HG03439 (cell line): ENCODE results near the gene UGT2B15.
"Not testable (repeated sequence)": the region's sequence is repeated elsewhere in the genome, so short reads cannot be mapped to it uniquely, and the experiment has no call there.

Source experiments
- ATAC-seq: cut with Tn5 transposase; IDR thresholded peaks from one replicate; pipeline ENCODE4 v1.9.1; 2021; ENCODE audit warnings: mild to moderate bottlenecking, moderate library complexity; ENCODE audit not compliant: unreplicated experiment

UGT2B15 gene

GRCh38 chr4:68656445-68656973 is 13.9 kb downstream of the UGT2B15 start:
- peak; percentile 57 for ATAC-seq

- no peak for ATAC-seq
Measured at GRCh38 chr4:68655764-68656444, 14.5 kb downstream of the UGT2B15 start.

GRCh38 chr4:68654946-68655721 is 15.3 kb downstream of the UGT2B15 start:
- ATAC-seq, result no peak

GRCh38 chr4:68651932-68652331 is 18.5 kb downstream of the UGT2B15 start:
- ATAC-seq, result no peak

GRCh38 chr4:68630371-68630770 is 40.1 kb downstream of the UGT2B15 start:
- ATAC-seq, result no peak

GRCh38 chr4:68622731-68623130 is 47.7 kb downstream of the UGT2B15 start:
- ATAC-seq, result not testable (repeated sequence)

GRCh38 chr4:68617003-68617698 is 53.3 kb downstream of the UGT2B15 start:
- no peak for ATAC-seq

- no peak for ATAC-seq
Measured at GRCh38 chr4:68615699-68616422, 54.6 kb downstream of the UGT2B15 start.

GRCh38 chr4:68613752-68614151 is 56.7 kb downstream of the UGT2B15 start:
- no peak for ATAC-seq

- no peak for ATAC-seq
Measured at GRCh38 chr4:68606240-68606639, 64.2 kb downstream of the UGT2B15 start.

- no peak for ATAC-seq
Measured at GRCh38 chr4:68599150-68599549, 71.3 kb downstream of the UGT2B15 start.

- no peak for ATAC-seq
Measured at GRCh38 chr4:68597482-68597881, 73.0 kb downstream of the UGT2B15 start.
